Measurements from ENCODE around the gene TPK1.

Gene TPK1

DNA sequence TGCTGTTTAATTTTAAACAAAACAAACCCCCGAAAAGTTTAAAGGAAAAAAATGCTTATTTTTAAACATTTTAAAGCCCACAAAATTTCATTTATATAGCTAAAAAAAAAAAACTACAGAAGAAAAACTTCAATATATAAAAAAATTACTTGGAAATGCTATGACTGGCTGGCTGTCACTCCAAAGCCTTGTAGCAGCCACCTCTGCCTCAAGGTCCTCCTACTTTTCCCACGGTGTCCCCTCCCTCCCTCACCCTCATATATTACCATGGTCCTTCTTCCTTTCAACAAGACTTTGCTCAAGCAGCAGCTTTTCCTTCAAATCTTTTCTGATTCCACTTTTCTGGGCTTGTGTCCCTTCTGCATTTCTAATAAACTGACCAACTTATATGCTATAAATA is 122.0 kb downstream of the TPK1 start:
- DNase-seq = no peak

DNA sequence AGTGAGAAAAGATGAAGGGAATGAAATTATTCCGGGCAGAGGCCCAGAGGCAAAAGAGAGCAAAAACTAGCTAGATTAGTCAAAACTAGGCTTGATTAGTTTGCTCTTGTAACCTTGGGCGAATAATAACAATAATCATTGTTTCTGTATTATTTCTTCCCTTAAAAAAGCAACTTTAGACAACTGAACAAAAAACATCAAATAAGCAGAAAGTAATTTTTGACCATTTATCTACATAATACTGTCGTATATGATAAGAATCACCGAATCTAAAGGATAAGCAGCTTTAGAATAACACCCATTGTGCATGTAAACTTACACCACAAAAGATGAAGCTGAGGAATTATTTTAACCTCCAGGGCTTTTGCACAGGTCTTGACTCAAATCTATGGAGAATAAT is 125.1 kb downstream of the TPK1 start:
- no peak for DNase-seq

DNA sequence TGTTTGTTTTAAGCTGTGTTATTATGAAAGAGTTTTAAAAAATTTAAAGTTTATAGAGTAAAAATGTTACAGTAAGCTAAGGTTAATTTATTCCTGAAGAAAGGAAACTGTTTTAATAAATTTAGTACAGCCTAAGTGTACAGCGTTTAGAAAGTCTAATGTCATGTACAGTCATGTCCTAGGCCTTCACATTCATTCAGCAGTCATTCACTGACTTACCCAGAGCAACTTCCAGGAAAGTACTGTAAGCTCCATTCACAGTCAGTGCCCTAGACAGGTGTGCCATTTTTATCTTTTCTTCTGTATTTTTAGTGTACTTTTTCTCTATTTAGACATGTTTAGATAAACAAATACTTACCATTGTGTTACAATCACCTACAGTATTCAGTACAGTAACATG is 126.8 kb downstream of the TPK1 start:
- DNase-seq = no peak

DNA sequence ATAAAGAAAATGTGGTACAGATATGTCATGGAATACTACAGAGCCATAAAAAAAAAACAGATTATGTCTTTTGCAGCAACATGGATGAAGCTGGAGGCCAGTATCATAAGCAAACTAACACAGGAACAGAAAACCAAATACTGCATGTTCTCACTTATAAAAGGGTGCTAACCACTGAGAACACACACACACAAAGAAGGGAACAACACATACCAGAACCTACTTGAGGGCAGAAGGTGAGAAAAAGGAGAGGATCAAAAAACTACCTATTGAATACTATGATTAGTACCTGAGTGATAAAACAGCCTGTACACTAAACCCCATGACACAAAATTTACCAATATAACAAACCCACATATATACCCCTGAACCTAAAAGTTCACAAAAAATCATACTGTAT is 144.6 kb downstream of the TPK1 start:
- no peak for DNase-seq

DNA sequence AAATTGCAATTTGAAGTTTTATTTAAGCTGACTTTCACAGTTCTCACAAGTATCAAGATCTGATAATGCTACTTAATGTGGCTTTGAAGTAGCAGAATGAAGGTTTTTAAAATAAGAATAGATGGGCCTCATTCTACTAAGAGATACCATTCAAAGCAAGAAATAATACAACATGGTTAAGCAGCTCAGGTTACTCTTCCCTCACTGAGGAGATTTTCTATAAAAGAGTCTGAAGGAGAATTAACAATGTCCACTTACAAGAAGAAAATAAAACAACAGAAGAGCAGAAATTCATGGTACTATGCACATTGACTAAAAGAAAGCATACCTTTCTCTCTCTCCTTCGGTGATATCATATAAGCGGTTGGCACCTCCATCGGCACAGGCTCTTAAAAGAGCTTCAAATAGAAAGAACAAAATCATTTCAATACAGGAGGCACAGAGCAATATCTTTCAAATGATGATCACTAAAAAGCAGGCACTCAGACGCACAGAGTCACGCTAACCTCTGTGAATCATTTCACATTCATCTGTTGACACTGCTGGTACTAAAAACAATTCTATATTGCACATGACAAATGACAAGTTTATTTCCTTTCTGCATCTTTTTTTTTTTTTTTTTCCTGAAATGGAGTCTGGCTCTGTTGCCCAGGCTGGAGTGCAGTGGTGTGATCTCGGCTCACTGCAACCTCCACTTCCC is 153.1 kb downstream of the TPK1 start:
- DNase-seq = no peak

DNA sequence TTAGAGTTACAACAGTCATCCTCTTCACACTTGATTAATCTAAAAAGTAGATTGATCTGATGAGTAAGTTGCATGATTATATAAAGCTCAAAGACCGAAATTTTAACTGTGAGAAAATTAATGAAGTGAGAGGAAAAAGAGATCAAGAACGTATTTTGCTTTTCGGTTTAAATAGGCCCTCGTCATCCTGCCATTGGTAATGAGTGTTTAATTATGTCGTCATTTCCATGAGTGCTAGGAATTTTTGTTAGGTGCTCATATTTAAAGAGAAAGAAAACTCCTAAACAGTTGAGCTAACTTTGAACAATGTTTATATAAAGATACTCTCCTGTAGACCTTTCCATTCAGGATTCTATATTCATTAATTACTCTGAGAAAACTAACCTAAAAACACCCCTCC is 159.4 kb downstream of the TPK1 start:
- no peak for DNase-seq

DNA sequence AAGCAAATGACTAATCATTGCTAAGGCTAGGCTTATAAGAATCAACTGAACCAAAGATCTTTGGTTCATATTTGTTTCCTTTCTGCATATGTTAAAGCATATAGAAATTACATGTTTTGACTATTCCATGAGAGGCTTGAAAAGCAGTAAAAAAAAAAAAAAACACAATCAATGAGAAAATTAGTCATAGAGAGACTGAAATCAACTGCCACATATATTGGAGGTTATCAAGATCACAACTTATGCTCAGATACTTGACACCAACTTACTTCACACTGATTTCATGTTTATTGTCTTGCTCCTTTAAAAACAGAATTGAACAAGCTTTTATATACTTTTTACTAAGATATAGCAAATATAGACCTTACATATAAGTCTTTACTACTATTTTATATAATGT is 161.3 kb downstream of the TPK1 start:
- no peak for DNase-seq

DNA sequence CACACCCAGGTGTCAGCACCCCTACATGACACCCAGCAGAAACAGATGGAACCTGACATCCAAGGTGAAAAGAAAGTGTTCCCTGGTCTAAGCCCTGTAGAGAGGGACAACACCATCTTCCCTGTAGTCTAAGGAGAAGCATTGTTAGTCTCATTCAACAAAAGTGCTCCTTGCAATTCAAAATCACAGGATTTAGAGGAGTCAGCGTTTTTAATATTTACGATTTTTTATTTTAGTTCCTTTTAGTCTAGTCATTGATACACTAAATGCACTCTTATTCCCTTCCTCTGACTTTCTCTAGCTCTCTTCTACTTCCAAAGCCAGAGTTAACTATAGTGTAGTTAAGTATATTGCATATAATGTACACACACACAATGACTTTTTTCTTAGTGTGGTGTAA is 163.0 kb downstream of the TPK1 start:
- no peak for DNase-seq

DNA sequence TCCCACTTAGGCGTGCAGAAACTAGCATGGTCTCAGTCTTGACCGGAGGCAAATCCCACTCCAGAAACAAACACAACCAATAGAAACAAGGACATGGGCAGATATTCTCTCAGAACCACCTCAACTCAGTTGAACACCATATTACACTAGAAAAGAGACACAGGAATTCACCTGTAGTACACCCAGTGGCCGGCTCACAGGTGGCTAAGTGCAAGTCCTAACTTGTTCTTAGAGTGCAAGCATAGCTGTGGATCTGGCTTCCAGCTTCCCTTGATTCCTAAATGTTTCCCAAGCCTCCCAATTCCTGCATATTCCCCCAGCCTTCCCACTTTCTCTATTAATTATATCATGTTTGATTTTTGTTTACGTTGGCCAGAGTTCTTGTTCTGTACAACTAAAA is 164.4 kb downstream of the TPK1 start:
- no peak for DNase-seq

DNA sequence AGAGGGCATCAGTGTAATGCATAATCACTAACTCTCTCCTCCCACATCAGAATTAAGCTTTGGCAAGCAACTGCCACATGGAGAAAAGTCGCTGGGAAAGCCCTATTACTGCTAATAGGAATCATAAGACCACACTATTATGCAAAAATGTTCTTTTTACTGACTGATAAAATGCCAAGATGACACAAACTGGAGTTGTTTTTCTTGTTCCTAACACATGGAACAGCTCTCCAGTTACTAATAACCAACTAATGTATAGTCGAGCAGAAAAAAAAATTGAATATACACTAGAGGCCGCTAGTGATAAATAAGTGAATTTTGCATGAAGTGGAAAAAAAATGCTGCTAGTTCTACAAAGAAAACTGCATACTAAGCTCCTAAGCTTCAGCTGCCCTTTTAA is 165.6 kb downstream of the TPK1 start:
- DNase-seq = no peak

DNA sequence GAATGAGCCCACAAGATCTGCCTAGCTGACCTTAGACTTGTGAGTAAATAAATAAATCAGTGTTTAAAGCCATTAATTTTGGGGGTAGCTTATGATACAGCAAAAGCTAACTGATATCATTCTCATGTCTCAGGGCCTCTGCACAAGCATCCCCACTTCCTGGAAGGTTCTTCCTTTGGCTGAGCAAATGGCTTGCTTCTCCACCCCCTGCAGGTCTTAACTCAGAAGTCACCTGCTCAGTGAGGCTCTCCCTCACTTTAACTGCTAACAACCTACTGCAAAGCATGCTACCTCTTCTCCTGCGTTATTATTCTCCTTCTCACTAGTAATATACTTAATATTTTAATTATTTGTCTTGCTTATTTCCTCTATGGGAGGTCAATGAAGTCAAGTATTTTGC is 167.3 kb downstream of the TPK1 start:
- no peak for DNase-seq

DNA sequence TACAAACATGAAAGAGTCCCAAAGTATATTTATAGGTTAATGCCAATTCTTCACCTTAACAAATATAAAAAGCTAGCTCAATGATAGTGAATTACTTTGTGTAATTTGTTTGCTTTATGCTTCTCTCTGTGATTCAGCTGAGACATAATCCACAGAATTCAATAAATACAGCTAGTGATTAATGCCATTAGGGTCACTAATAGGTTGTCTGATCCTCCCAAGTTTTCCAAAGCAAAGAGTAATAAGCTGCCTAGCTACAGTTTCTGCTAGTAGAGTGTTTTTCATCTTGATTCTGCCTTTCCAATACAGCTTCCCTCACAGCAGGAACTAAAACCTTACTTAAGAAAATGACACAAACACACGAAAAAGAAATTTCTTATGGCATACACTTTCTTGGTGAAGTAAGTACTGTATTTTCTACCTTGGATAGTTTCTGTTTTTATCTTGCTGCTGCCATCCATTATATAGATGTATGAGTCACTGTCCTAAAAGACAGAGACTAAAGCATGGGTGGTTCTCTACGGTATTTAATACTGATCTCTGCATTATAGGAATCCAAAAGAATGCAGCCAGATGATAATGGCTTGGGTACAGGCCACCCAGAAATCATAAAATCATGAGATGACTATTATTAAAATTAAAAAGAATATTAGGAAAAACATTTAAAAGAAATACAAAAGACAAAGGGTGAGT is 170.0 kb downstream of the TPK1 start:
- DNase-seq = no peak

DNA sequence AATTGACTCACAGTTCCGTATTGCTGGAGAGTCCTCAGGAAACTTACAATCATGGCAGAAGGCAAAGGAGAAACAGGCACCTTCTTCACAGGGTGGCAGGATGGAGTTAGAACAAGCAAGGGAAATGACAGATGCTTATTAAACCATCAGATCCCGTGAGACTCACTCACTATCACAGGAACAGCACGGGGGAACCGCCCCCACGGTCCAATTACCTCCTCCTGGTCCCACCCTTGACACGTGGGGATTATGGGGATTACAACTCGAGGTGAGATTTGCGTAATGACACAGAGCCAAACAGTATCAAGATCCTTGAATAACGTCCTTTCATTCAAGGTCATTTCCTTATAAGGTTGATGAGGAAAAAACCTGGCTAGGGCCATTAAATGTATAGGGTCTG is 176.6 kb downstream of the TPK1 start:
- no peak for DNase-seq

DNA sequence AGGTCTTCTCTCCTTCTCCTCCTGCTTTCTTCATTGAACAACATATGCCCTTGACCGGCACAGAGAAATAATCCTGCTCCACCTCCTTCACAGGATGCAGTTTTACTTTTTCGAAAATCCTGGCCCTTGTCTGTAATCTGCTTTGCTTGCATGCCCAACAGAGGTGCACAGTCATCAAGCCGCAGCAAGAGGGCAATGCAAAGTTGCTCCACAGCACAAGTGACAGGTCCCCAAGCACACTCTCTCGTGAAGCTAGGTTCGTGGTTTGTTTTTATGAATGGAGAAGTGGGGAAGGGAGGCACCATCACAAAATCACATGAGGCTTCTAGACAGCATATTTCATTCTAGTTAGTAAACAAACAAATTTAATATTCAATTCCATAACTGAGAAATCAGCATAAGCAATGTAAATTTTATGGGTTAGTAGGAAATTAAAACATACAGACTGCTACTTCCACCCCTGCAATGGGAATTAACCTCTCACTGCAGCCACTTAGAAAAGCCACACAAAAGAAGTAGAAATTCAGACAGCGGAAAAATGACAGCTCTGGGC is 178.8 kb downstream of the TPK1 start:
- DNase-seq = no peak

DNA sequence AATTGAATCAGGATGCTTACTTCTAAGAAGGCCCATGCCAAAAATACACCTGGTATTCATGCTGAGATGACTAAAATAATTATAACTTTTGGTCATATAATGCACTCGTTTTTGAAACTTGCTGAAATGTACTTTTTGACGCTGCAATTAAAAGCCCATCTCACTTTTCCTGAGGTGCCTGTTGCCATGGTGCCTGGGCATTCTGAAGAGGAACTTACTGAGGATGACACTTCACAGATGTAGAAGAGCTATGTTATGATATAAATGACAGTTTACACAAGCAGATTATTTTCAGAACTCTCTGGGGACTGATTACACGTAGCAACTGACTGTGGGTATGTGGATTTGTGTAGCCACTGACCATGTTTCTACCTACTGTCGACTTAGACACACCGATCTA is 182.4 kb downstream of the TPK1 start:
- no peak for DNase-seq

DNA sequence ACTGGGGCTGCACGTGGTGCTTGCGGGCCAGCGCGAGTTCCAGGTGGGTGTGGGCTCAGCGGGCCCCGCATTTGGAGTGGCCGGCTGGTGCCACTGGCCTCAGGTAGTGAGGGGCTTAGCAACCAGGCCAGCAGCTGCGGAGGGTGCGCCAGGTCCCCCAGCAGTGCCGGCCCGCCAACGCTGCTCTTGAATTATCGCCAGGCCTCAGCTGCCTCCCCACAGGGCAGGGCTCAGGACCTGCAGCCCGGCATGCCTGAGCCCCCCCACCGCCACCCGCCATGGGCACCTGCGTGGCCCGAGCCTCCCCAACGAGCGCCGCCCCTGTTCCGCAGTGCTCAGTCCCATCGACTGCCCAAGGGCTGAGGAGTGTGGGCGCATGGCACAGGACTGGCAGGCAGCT is 185.4 kb downstream of the TPK1 start:
- no peak for DNase-seq

DNA sequence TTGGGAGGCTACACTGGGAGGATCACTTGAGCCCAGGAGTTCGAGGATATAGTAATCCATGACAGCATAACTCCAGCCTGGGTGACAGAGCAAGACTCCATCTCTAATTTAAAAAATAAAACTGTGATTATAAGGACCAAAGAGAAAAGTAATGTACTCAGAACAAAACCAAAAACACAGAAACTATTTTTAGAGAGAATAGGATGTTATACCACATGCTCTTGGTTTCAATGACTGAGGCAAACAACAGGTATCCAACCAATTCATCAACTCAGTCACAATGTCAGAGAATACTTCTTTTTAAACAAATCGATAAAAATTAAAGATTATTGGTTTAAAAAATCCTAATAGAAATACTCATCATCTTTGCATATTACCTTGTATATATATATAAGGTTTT is 186.7 kb downstream of the TPK1 start:
- DNase-seq = no peak

DNA sequence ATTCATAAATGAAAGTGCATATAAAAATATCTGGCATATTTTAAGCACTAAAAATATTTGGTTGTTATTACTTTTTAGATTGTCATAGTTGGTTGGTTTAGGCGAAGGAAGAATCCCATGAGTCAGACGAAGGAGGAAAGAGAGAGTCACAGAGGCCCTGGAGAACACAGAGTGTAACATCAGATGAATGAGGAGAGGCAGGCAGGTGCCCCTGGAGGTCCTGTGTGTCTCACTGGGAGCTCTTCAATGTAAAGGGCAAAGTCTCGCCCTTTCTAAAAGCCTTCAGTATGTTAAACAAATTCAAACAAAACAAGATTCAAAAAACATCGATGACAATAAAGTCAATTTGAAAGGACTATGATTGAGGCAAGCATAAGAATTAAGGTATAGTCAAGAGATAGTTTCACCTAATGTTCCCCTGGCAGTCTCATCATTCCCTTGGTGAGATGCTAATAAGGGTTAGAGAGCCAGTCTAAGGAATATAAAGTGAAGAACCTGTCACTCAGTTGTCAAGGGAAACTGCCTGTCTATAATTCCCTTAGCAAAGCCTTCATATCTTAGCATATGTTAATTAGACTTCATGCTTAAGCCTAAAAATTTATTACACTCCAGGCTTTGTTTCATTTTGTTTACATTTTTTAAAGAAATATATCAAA is 194.3 kb downstream of the TPK1 start:
- DNase-seq = no peak

DNA sequence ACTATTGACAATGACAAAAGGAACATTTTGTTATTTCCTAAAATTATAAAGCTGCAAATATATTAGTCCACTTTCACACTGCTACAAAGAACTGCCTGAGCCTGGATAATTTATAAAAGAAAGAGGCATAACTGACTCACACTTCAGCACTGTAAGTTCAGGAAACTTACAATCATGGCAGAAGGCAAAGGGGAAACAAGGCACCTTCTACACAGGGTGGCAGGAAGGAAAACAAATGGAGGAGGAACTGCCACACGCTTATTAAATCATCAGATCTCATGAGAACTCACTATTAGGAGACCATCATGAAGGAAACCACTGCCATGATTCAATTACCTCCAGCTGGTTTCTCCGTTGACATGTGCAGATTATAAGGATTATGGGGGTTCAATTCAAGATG is 203.1 kb downstream of the TPK1 start:
- no peak for DNase-seq

DNA sequence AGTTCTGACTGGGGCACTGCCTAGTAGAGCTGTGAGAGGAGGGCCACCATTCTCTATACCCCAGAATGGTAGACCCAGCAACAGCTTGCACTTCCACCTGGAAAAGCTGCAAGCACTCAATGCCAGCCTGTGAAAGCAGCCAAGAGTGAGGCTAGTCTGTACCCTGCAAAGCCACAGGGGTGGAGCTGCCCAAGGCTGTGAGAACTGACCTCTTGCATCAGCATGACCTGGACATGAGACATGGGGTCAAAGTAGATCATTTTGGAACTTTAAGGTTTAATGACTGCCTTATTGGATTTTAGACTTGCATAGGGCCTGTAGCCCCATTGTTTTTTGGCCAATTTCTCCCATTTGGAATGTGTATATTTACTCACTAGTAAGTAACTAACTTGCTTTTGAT is 206.3 kb downstream of the TPK1 start:
- no peak for DNase-seq

DNA sequence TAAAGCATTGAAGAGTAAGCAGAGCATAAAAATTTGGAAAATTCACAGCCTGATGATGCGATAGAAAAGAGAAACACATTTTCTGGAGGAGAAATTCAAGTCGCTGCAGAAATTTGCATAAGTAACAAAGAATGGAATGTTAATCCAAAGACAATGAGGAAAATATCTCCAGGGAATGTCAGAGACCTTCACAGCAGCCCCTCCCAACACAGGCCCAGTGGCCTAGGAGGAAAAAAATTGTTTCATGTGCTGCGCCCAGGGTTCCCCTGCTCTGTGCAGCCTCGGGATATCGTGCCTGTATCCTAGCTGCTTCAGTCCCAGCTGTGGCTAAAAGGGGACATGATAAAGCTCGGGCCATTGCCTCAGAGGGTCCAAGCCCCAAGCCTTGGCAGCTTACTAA is 206.8 kb downstream of the TPK1 start:
- DNase-seq = no peak

DNA sequence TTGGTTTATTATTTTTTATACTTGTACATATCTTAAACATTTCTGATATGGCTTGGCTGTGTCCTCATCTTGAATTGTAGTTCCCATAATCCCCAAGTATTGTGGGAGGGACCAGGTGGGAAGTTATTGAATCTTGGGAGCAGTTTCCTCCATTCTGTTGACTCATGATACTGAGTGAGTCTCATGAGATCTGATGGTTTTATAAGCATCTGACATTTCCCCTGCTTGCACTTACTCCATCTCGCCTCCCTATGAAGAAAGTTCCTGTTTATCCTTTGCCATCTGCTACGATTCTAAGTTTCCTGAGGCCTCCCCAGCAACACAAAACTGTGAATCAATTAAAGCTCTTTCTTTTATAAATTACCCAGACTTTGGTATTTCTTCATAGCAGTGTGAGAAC is 207.7 kb downstream of the TPK1 start:
- no peak for DNase-seq

DNA sequence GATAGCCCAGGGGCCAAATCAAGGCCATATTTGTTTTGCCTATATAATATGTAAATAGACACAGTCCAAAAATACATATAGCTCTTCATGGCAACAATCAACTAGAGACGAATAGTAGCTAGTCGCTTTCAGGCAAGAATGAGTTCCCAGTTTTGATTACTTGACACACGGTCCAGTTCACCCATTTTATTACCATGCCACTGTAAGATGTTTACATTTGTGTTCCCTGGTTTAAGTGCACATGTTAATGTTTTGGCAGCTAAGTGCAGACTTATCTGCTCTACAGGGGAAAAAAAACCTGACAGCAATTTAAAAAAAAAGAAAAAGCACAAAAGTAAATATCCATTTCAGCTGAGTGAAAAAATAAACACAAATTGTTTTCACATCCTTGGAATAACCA is 213.1 kb downstream of the TPK1 start:
- DNase-seq = peak; percentile 17

DNA sequence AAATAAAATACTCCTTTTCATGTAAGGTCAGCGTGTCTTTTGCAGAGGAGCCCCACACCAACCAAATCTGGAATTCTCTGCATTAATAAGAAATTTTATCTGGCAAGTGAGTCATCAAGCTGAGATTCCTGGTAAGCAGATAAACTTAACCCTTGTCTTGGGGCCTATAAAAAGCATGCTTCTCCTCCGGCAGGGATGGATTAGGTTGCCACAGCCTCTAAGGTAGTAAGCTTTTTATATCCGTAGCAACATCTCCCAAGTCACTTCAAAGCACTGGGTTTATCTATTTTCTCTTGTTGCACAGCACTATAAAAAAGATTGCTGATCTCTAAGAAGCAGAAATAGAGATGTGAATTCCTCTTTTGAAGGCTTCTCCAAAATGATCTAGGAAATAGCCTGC is 229.6 kb downstream of the TPK1 start:
- no peak for DNase-seq

All from DMS79 treated with DMSO at 0.1 percent for 48 hours (cell line).